HG03520 (cell line): Measurements from ENCODE around the gene PCDH9.

ENCODE experiments used
- ATAC-seq: cut with Tn5 transposase; IDR thresholded peaks from one replicate; pipeline ENCODE4 v1.9.1; 2021; ENCODE audit warnings: mild to moderate bottlenecking, moderate library complexity; ENCODE audit not compliant: unreplicated experiment

The PCDH9 gene

DNA sequence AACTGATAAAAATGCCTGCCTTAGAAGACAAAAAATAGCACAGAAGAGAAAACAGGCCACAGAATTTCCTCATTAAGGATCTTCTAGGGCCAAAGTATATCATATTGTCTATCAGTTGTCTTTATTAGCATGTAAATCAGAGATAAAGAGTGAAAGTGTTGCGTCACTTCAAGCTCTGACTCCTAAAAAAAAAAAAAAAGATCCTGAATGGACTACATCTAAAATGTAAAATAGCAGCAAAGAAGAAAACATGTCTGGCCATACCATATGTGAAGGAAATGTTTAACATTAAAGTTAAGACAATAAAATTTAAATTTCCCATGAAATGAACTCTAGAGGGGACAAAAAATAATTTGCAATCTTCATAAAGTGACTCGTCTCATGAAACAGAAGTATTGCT lies 237.4 kb downstream of the PCDH9 start:
- ATAC-seq, result no peak

DNA sequence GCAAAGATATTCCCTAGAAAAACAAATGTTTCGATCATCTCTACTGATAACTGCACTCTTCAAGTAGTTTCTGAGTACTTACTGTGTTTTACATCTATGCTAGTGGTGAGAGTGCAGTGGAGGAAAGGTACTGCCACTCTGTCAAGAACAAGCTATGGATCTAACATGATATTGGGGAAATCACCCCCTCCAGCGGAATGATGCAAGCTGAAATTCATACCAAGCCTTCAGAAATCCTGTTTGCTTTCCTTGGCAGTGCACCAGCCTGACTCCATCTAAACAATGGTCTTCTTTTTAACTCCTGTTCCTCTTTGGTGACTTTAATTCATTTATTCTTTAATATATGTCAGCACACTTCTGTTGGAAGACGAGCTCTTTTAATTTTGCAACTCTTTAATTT lies 238.0 kb downstream of the PCDH9 start:
- ATAC-seq, result no peak

GRCh38 chr13:66984241-66984640 lies 245.9 kb downstream of the PCDH9 start:
- no peak for ATAC-seq

DNA sequence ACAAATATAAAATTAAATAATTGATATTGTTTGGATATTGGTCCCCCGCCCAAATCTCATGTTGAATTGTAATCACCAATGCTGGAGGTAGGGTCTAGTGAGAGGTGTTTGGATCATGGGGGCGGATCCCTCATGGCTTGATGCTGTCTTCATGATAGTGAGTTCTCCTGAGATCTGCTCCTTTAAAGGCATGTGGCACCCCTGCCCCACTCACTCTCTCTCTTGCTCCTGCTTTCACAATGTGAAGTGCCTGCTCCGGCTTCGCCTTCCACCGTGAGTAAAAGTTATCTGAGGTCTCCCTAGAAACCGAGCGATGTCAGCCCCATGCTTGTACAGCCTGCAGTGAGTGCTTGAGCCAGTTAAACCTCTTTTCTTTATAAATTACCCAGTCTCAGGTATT lies 248.2 kb downstream of the PCDH9 start:
- ATAC-seq, result no peak

GRCh38 chr13:66977161-66977560 lies 253.0 kb downstream of the PCDH9 start:
- no peak for ATAC-seq

- ATAC-seq, result no peak
These were observed 255.2 kb downstream of the PCDH9 start for GRCh38 chr13:66974889-66975288.

- no peak for ATAC-seq
These were observed 256.0 kb downstream of the PCDH9 start for GRCh38 chr13:66974174-66974573.

- no peak for ATAC-seq
These were observed 257.5 kb downstream of the PCDH9 start for GRCh38 chr13:66972659-66973058.

DNA sequence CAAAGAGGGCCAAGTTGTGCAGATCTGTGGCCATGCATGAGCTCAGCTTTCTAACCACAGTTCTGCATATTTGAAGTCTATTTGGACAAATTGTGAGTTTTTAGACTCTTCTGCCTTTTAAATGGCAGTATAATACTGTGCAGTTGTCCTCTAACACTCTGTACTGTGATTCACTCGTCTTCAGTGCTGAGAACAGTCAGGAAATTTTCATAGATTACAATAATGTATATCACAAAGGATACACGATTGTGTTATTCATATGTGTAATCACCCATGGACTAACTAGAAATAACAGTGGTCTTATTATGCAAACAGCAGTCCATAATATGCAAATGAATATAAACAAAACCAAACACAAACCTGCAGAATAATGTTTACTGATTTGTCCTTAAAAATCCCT lies 259.1 kb downstream of the PCDH9 start:
- no peak for ATAC-seq

DNA sequence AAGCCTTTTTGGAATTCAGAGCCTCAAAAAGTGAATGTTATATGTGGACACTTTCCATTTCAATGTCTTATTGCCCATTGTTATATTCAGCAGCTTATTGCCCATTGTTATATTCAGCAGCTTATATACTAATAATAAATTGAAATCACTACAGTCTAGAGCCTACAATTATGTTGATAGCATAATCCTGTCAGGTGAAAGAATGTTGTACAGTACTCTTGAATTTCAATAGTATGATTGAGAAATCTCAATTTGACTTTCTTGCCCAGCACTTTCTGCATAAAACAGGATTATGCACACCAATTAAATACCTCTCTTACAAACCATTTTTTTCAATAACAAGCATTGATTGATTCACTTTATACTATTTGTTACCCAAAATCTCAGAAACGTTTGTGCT lies 260.8 kb downstream of the PCDH9 start:
- no peak for ATAC-seq

DNA sequence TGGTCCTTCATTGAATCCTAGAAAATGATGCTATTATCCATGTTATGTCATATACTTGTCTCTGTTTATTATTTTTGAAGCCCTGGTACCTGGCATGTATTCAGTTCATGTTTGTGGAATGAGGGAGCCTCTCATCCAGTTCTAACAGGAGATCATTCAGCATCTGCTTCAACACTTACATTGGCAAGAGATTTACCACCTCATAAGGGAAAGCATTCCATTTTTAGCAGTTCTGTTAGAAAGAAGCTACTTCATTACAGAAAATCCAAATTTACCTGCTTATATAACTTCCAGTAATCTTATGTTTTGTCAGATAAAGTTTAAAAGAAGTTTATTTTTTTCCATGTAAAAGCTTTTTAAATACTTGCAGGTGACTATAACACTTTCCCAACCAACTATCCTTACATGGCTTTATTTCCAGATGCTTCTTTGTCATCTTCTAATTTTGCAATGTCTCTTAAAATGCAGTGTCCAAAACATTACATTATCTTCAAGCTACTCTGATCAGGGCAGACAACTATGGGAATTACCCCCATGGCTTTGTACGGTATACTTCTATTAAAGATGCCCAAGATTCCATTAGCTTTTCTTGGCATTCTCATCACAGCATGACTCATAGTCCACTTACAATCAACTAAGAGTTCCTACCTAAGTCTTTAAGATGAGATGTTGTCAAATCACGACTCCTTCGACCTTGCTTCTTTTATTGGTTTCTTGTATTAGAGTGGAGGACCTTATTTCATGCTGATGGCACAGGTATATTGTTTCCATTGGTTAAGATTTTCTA lies 262.1 kb downstream of the PCDH9 start:
- ATAC-seq, result no peak

DNA sequence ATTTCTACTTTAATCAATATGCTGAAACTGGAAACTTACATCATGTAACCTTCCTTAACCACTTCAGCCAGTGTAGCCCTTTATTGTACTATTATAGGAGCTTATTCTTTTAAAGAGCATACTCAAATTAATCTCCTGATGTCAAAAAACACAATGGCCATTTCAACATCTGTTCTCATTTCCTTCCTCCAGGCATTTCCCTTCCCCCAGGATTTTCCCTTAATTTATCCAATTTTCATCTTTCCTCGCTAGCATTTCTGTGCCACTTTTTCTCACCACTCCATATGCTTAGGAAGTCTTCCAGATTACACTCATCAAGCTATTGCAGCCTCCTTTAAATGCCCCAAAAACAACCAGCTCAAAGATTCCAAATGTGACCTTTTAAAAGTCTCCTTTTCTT lies 265.0 kb downstream of the PCDH9 start:
- ATAC-seq, result no peak

GRCh38 chr13:66962953-66963352 lies 267.2 kb downstream of the PCDH9 start:
- no peak for ATAC-seq

GRCh38 chr13:66958611-66959010 lies 271.5 kb downstream of the PCDH9 start:
- ATAC-seq, result no peak

GRCh38 chr13:66952507-66952906 lies 277.6 kb downstream of the PCDH9 start:
- no peak for ATAC-seq

DNA sequence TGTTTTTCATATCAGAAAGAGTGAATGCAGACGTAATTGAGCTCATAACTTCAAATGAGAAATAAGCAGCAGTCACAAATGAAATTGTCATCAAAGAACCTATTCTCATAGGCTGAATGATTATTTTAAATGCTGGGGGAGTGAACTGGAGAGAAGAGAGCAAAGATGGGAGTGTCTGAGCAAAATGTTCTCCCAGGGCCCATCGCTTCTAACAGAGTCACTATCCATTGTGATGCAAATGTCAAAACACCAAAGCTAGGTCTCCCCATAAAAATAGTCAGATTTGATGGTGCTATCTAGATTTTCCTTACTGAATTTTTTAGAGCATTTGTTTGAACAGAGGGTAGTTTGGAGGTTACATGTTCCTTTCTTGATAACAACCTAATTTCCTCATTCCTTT lies 278.7 kb downstream of the PCDH9 start:
- no peak for ATAC-seq

DNA sequence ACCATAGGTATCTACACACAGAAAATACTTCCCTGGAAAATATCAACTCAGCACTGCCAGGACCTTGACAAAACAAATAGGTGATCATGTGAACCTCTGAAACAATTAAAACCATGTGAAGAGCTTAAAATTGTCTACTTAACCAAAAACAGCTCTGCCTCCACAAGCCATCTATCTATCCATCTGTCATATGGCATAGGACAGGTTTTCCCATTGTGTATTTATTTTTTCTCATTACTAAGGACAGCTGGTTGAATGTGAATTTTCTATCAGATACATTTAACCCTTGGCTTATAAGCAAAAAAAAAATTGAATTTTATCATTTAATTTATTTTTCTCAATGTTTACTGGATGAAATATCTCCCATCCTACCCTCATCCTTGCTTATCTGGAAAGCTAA lies 279.5 kb downstream of the PCDH9 start:
- no peak for ATAC-seq

DNA sequence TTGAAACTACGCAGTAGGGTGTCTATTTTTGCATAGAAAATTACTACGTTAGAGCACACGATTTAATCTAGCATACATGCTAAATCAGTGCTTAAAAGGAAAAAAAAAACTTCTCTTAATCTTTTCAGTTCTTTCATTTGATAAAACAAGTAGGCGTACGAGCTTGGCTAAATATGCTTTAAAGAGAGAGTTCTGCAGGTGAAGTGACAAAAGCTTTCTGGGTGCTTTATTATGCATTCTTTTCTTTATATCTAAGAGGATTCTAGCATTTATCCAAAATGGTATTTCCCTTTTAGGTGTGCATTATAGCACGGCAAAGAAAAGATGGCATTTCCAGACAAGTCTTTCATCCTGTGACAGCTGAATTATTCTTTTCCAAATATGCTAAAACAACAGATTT lies 281.2 kb downstream of the PCDH9 start:
- ATAC-seq, result no peak

DNA sequence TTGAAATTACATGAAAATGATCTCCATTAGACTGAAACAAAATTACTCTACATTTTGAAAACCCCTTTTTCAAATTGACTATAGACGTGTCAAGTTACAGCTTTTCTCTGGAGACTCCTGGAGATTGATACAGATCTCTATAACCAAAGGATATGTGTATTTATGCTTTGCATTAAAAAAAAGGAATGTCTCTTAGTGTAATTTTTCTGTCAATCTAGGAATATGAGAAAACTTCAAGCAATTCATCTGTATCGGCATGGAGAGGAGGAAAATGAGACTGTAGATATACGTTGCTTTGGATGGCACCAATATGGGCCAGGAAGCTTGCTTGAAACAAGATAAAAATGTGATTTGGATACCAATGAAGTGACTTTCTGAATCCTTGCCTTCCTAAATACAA lies 286.6 kb downstream of the PCDH9 start:
- ATAC-seq, result no peak

DNA sequence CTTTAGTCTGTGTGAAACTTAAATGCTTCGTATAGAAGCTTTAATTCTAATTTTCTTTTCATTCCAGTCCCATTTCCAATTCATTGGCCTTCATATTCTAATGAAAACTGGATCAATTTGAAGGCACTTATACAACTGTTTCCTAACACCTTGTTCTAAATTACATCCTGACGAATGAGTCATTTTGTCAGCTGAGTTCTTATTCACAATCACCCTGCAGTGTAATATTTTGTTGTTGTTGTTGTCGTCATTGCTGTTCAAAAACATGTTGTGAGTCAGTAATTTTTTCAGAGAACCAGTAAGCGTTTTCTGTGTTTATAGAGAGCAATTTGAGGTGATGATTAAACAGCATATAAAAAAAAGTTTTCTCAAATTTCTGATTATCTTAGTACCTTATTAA lies 290.0 kb downstream of the PCDH9 start:
- ATAC-seq, result no peak

GRCh38 chr13:66937423-66937822 lies 292.7 kb downstream of the PCDH9 start:
- no peak for ATAC-seq

- ATAC-seq, result no peak
These were observed 296.1 kb downstream of the PCDH9 start for GRCh38 chr13:66933994-66934393.

DNA sequence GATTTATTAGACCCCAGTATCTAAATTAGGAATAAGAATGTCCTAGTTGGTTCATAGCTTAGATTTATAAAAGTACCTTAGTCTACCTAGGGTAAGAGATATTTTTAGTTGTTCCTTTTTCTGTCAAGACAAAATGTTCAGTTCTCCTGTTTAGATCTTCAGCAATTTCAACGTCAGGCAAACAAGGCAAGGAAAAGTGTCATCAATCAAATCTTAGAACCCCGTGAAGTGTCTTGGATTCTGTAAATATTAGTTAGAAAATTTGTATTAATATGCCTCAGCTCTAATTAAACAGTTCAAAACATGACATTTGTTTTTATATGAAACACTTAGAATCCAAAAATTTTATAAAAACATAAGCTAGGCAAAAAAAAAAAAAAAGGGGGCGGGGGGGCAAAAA lies 296.6 kb downstream of the PCDH9 start:
- ATAC-seq, result no peak
